ENCODE measurements around the gene NCSTN.

The NCSTN gene

GRCh38 chr1:160352555-160352954 is 9.4 kb downstream of the NCSTN start:
- DNase-seq: no peak

GRCh38 chr1:160353223-160353622 is 10.0 kb downstream of the NCSTN start:
- no peak for DNase-seq

- DNase-seq: no peak
These were observed 11.3 kb downstream of the NCSTN start for GRCh38 chr1:160354388-160354985.

- no peak for DNase-seq
These were observed 14.3 kb downstream of the NCSTN start for GRCh38 chr1:160357286-160358002.

GRCh38 chr1:160358073-160358472 is 14.9 kb downstream of the NCSTN start:
- DNase-seq: no peak

GRCh38 chr1:160359559-160360226 is 16.5 kb downstream of the NCSTN start:
- DNase-seq: no peak

GRCh38 chr1:160360227-160360695 is 17.1 kb downstream of the NCSTN start:
- DNase-seq: no peak

GRCh38 chr1:160361199-160361598 is 18.0 kb downstream of the NCSTN start:
- no peak for DNase-seq

GRCh38 chr1:160361814-160362167 is 18.6 kb downstream of the NCSTN start:
- no peak for DNase-seq

GRCh38 chr1:160362168-160362957 is 19.2 kb downstream of the NCSTN start:
- DNase-seq: no peak

- DNase-seq: no peak
These were observed 19.8 kb downstream of the NCSTN start for GRCh38 chr1:160363010-160363409.

- DNase-seq: no peak
These were observed 21.0 kb downstream of the NCSTN start for GRCh38 chr1:160363951-160364735.

- DNase-seq: no peak
These were observed 22.1 kb downstream of the NCSTN start for GRCh38 chr1:160365325-160365724.

- no peak for DNase-seq
These were observed 23.7 kb downstream of the NCSTN start, which contains the start of gene NHLH1 for GRCh38 chr1:160366731-160367515. Gene NHLH1 (plus strand): TSS chr1:160367071. CDS start chr1:160370732, 3,661 bp downstream.

GRCh38 chr1:160367516-160367900 is 24.3 kb downstream of the NCSTN start:
- no peak for DNase-seq

- DNase-seq: no peak
These were observed 25.0 kb downstream of the NCSTN start for GRCh38 chr1:160367934-160368923.

- no peak for DNase-seq
These were observed 25.9 kb downstream of the NCSTN start for GRCh38 chr1:160369087-160369486.

GRCh38 chr1:160370561-160371345 is 27.6 kb downstream of the NCSTN start:
- DNase-seq: no peak

GRCh38 chr1:160371346-160371631 is 28.1 kb downstream of the NCSTN start:
- no peak for DNase-seq

GRCh38 chr1:160371756-160372155 is 28.6 kb downstream of the NCSTN start:
- no peak for DNase-seq
